Measurements from ENCODE around the gene CATSPERB.

DNA sequence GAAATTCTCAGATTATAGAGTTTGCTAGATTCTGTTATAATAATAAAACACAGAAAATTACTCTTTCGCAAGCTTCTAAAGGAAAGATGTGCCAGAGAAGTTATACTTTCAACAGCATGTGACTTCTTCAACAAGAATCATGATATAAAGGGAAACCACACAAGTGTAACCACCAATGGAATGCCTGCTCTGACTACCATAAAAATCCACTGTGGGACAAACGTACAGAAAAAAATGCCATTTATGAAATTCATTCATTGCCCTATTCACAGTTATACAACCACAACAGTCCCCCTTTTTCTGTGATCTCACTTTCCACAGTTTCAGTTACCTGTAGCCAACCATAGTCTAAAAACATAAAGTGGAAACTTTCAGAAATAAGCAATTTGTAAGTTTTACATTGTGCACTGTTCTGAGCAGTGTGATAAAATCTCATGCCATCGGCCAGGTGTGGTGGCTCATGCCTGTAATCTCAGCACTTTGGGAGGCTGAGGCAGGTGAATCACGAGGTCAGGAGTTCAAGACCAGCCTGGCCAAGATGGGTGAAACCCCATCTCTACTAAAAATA, 3.2 kb downstream of the CATSPERB start:
- no peak for TF ChIP-seq EZH2 (IDR thresholded peaks at IDR 0.05; ENCODE audit: borderline replicate concordance, low read depth, low read length, severe bottlenecking)
- no peak for TF ChIP-seq CTCF (IDR thresholded peaks at IDR 0.05; ENCODE audit: borderline replicate concordance, extremely low read depth, low read length, poor library complexity, severe bottlenecking)
